ENCODE measurements around the gene C2CD2.

C2CD2 gene

DNA sequence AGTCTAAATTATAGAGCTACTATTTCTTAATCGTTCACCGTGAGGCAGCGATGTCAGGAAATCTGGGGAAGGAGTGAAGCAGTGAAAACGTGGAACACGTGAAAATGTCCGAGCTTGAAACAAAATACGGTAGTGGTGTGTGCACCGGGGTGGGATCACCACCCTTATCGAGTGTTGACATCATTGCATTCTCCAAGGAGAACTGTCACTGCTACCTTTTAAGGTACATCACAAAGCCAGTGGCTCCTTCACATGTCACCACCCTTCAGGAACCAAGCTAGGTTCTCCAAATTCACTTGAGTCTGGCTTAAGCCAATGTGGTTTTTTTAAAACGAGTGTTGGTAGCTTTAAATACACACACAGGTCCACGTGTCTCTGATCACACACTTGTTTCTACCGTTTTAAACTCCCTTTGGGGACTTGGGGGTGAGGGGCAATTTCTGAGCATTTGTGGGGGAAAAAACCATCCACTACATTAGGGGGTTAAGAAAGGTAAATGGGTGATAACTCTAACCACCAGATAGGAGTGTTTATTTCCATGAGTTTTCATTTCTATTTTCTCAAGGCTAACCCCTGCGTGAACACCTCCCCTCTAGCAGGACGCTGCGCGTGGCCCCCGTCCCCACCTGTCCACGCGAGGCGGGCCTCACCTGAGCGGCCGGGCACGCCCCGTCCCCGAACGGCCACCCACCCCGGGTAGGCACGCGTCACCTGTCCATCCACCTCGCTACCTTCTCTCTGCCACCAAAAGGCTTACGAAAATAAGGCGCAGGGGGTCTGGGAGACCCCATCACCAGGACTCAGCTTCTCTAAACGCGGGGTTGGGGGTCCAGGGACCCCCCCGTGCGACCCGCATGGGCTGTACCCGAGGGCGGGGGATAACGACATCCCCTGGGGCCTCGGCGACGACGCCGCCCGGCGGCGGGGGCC, 75.7 kb downstream of the C2CD2 start:
- peak overlapping the region; percentile 89 for H3K9ac ChIP-seq (ENCODE audit: low read depth, low read length)
- H3K4me3 ChIP-seq (ENCODE audit: low read length): peak overlapping the region; percentile 95
- H3K36me3 ChIP-seq (ENCODE audit: insufficient read depth, low read length): peaks cover 9% of the 10 kb centered on the region
- H3K4me2 ChIP-seq (ENCODE audit: low read length): peak overlapping the region; percentile 92
- H3K27me3 ChIP-seq (ENCODE audit: control insufficient read depth, insufficient read depth, low read length): no peaks in the 10 kb centered on the region
- no peaks in the 10 kb centered on the region for H3K9me3 ChIP-seq (replicated peaks; ENCODE audit: low read length)
- H3K4me1 ChIP-seq (ENCODE audit: control insufficient read depth, insufficient read depth, low read length): peaks cover 15% of the 10 kb centered on the region

GRCh38 chr21:41876928-41877652, 76.7 kb downstream of the C2CD2 start:
- no peaks in the 10 kb centered on the region for H3K27me3 ChIP-seq (ENCODE audit: control insufficient read depth, insufficient read depth, low read length)
- H3K4me2 ChIP-seq (ENCODE audit: low read length): peak overlapping the region; percentile 92
- H3K36me3 ChIP-seq (ENCODE audit: insufficient read depth, low read length): peaks cover 10% of the 10 kb centered on the region
- no peaks in the 10 kb centered on the region for H3K9me3 ChIP-seq (replicated peaks; ENCODE audit: low read length)
- H3K9ac ChIP-seq (ENCODE audit: low read depth, low read length): peak overlapping the region; percentile 89
- peak overlapping the region; percentile 95 for H3K4me3 ChIP-seq (ENCODE audit: low read length)
- peaks cover 15% of the 10 kb centered on the region for H3K4me1 ChIP-seq (ENCODE audit: control insufficient read depth, insufficient read depth, low read length)

GRCh38 chr21:41876396-41876795, 77.4 kb downstream of the C2CD2 start:
- Histone ChIP-seq H3K4me3 (ENCODE audit: low read length) (no peak overlapping the region), H3K9me3 (replicated peaks; ENCODE audit: low read length) (no peaks in the 10 kb centered on the region), H3K4me2 (ENCODE audit: low read length) (no peak overlapping the region), H3K9ac (ENCODE audit: low read depth, low read length) (no peak overlapping the region), H3K4me1 (ENCODE audit: control insufficient read depth, insufficient read depth, low read length) (peaks cover 15% of the 10 kb centered on the region), H3K27me3 (ENCODE audit: control insufficient read depth, insufficient read depth, low read length) (no peaks in the 10 kb centered on the region), H3K36me3 (ENCODE audit: insufficient read depth, low read length) (peaks cover 10% of the 10 kb centered on the region)

DNA sequence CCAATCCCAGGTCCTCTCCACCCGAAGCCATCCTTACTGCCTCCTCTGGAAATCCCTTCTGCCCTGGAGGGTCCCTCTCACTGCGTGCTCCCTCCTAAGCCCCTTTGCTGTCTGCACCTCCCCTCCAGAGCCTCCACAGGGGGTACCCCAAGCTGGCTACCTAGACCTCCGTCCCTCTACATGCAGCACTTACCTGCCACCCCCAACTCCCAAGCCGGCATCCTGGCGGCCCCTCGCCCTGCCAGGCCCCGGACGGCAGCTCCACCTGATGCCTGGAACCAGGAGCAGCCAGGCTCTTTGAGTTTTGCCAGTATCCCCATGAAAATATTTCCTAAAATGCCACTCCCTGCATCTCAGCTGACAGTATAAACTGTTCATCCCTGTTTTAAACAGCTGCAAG, 78.7 kb downstream of the C2CD2 start:
- Histone ChIP-seq H3K4me1 (ENCODE audit: control insufficient read depth, insufficient read depth, low read length) (peaks cover 15% of the 10 kb centered on the region), H3K9me3 (replicated peaks; ENCODE audit: low read length) (no peaks in the 10 kb centered on the region), H3K4me2 (ENCODE audit: low read length) (no peak overlapping the region), H3K36me3 (ENCODE audit: insufficient read depth, low read length) (peaks cover 10% of the 10 kb centered on the region), H3K9ac (ENCODE audit: low read depth, low read length) (no peak overlapping the region), H3K4me3 (ENCODE audit: low read length) (no peak overlapping the region), H3K27me3 (ENCODE audit: control insufficient read depth, insufficient read depth, low read length) (no peaks in the 10 kb centered on the region)

DNA sequence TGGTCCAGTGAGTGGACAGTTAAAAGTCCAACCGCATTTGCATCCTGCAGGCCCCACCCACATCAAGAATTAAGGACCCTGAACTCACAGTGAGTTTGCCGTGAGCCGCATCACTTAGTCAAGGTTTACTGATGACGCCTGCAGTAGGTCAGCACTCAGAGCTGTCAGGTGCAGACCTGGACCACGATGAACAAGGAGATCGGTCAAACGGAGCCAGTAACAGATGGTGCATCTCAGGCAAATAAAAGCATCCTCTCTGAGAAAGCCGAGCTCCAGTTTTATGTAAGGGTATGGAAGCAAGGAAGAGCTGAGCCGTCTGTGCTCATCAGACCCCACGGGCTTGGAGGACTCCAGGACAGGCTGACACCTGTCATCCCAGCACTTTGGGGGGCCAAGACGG, 79.2 kb downstream of the C2CD2 start:
- H3K27me3 ChIP-seq (ENCODE audit: control insufficient read depth, insufficient read depth, low read length): no peaks in the 10 kb centered on the region
- no peak overlapping the region for H3K4me2 ChIP-seq (ENCODE audit: low read length)
- peaks cover 11% of the 10 kb centered on the region for H3K4me1 ChIP-seq (ENCODE audit: control insufficient read depth, insufficient read depth, low read length)
- no peak overlapping the region for H3K9ac ChIP-seq (ENCODE audit: low read depth, low read length)
- H3K4me3 ChIP-seq (ENCODE audit: low read length): no peak overlapping the region
- H3K9me3 ChIP-seq (replicated peaks; ENCODE audit: low read length): no peaks in the 10 kb centered on the region
- H3K36me3 ChIP-seq (ENCODE audit: insufficient read depth, low read length): peaks cover 10% of the 10 kb centered on the region

DNA sequence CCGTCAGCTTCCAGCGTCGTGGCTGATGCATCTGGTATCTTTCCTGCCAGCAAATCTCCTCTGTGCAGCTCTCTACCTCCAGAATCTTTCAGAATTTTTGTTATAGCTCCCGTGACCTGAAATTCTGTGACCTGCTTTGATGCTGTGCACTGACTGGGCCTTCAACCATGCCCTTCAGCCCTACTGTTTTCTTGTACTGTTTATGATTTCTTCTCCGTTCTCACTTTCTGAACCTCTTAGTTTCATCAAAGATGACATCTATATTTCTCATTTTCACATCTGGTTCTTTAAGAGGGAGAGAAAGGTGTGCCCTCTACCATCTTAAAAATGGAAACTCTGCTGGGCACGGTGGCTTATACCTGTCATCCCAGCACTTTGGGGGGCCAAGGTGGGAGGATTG, 80.4 kb downstream of the C2CD2 start:
- Histone ChIP-seq H3K4me2 (ENCODE audit: low read length) (no peak overlapping the region), H3K4me1 (ENCODE audit: control insufficient read depth, insufficient read depth, low read length) (peaks cover 8% of the 10 kb centered on the region), H3K9me3 (replicated peaks; ENCODE audit: low read length) (no peaks in the 10 kb centered on the region), H3K4me3 (ENCODE audit: low read length) (no peak overlapping the region), H3K36me3 (ENCODE audit: insufficient read depth, low read length) (peaks cover 10% of the 10 kb centered on the region), H3K9ac (ENCODE audit: low read depth, low read length) (no peak overlapping the region), H3K27me3 (ENCODE audit: control insufficient read depth, insufficient read depth, low read length) (no peaks in the 10 kb centered on the region)

DNA sequence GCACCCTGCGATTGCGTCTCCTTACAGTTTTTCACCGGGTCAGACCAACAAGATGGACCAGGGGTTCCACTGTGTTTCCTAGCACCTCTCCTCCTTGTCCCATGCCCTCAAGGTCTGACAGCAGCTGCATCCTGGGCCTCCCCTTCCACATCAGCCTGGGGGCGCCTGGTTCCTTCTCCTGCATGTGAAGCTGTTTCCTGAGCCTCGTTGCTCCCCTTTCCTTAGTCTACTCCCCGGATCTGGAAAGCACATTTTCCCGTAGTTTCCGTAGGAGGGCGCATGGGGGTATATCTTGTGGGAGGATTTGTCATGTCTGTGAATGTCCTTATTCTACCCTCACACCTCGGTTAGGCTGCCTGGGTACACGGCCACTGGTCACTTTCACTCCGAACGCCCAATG, 80.8 kb downstream of the C2CD2 start:
- Histone ChIP-seq H3K4me1 (ENCODE audit: control insufficient read depth, insufficient read depth, low read length) (peaks cover 7% of the 10 kb centered on the region), H3K9ac (ENCODE audit: low read depth, low read length) (no peak overlapping the region), H3K36me3 (ENCODE audit: insufficient read depth, low read length) (peaks cover 10% of the 10 kb centered on the region), H3K27me3 (ENCODE audit: control insufficient read depth, insufficient read depth, low read length) (no peaks in the 10 kb centered on the region), H3K9me3 (replicated peaks; ENCODE audit: low read length) (no peaks in the 10 kb centered on the region), H3K4me2 (ENCODE audit: low read length) (no peak overlapping the region), H3K4me3 (ENCODE audit: low read length) (no peak overlapping the region)

DNA sequence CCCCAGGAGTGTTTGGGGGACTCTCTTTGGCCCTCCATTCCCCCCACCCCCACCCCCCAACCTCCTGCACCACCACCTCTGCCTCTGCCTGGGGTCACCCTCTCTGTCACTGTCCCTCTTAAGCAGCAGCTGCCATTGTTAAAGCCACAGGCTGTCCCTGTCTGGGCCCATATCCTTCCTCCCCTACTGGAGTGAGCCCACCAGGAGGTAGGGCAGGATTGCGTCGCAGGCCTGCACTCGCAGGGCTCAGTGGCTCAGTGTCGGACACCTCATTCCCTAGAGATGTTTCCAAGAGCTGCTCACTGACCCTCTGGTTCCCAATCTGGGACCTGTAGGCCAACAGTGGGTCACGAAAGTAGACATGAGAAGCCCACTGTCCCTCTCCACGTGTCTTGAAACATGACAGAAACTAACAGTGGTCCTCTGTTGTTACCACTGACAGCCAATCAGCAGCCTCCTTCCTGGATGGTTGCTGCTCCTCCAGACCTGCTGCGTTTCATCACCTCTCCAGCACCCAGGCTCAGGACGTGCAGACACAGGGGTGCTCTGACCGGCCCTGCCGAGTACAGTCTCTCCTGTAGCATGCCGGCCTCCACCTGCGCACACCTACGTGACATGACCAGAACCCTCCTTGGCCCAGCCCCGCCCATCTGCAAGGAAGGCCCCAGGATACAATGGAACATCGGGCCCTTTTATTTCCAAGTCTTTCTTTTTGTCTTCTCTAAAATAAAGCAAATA, 82.4 kb downstream of the C2CD2 start:
- Histone ChIP-seq H3K9ac (ENCODE audit: low read depth, low read length) (no peak overlapping the region), H3K27me3 (ENCODE audit: control insufficient read depth, insufficient read depth, low read length) (no peaks in the 10 kb centered on the region), H3K4me1 (ENCODE audit: control insufficient read depth, insufficient read depth, low read length) (no peaks in the 10 kb centered on the region), H3K36me3 (ENCODE audit: insufficient read depth, low read length) (peaks cover 10% of the 10 kb centered on the region), H3K4me3 (ENCODE audit: low read length) (no peak overlapping the region), H3K9me3 (replicated peaks; ENCODE audit: low read length) (no peaks in the 10 kb centered on the region), H3K4me2 (ENCODE audit: low read length) (no peak overlapping the region)

- Histone ChIP-seq H3K9me3 (replicated peaks; ENCODE audit: low read length) (no peaks in the 10 kb centered on the region), H3K9ac (ENCODE audit: low read depth, low read length) (no peak overlapping the region), H3K4me3 (ENCODE audit: low read length) (no peak overlapping the region), H3K4me1 (ENCODE audit: control insufficient read depth, insufficient read depth, low read length) (no peaks in the 10 kb centered on the region), H3K36me3 (ENCODE audit: insufficient read depth, low read length) (peaks cover 4% of the 10 kb centered on the region), H3K4me2 (ENCODE audit: low read length) (no peak overlapping the region), H3K27me3 (ENCODE audit: control insufficient read depth, insufficient read depth, low read length) (no peaks in the 10 kb centered on the region)
Measured at GRCh38 chr21:41869771-41870170, 84.0 kb downstream of the C2CD2 start.

GRCh38 chr21:41868062-41868710, 85.6 kb downstream of the C2CD2 start:
- no peaks in the 10 kb centered on the region for H3K27me3 ChIP-seq (ENCODE audit: control insufficient read depth, insufficient read depth, low read length)
- peaks cover 5% of the 10 kb centered on the region for H3K4me1 ChIP-seq (ENCODE audit: control insufficient read depth, insufficient read depth, low read length)
- peaks cover 1% of the 10 kb centered on the region for H3K36me3 ChIP-seq (ENCODE audit: insufficient read depth, low read length)
- H3K9me3 ChIP-seq (replicated peaks; ENCODE audit: low read length): no peaks in the 10 kb centered on the region
- H3K4me3 ChIP-seq (ENCODE audit: low read length): no peak overlapping the region
- no peak overlapping the region for H3K4me2 ChIP-seq (ENCODE audit: low read length)
- H3K9ac ChIP-seq (ENCODE audit: low read depth, low read length): no peak overlapping the region

GRCh38 chr21:41867313-41867712, 86.5 kb downstream of the C2CD2 start:
- Histone ChIP-seq H3K27me3 (ENCODE audit: control insufficient read depth, insufficient read depth, low read length) (no peaks in the 10 kb centered on the region), H3K9ac (ENCODE audit: low read depth, low read length) (no peak overlapping the region), H3K4me3 (ENCODE audit: low read length) (no peak overlapping the region), H3K36me3 (ENCODE audit: insufficient read depth, low read length) (no peaks in the 10 kb centered on the region), H3K9me3 (replicated peaks; ENCODE audit: low read length) (no peaks in the 10 kb centered on the region), H3K4me2 (ENCODE audit: low read length) (no peak overlapping the region), H3K4me1 (ENCODE audit: control insufficient read depth, insufficient read depth, low read length) (peaks cover 13% of the 10 kb centered on the region)
